SK-N-SH treated with all-trans-retinoic acid at 6 μM for 48 hours (cell line): ENCODE results near the gene CDC42BPG.

ENCODE experiments used
- ATAC-seq: fragments of 200-7000 bp; cut with Tn5 transposase; 3 replicates; pipeline ENCODE4 v1.9.1; 2020; ENCODE audit warnings: mild to moderate bottlenecking, moderate library complexity
- ARNTL ChIP-seq: fragments of 450-650 bp; formaldehyde crosslinking; IDR thresholded peaks from 2 replicates; pipeline ENCODE4 v1.5.0; 2020; ENCODE audit warnings: low read depth, mild to moderate bottlenecking, moderate library complexity, borderline replicate concordance
- BACH2 ChIP-seq: fragments of 250-450 bp; sonication (Bioruptor Pico); IDR thresholded peaks from 2 replicates; pipeline ENCODE4 v1.9.0; 2021; ENCODE audit warnings: mild to moderate bottlenecking, borderline replicate concordance
- CSDC2 ChIP-seq: fragments of 250-450 bp; sonication (Bioruptor Pico); IDR thresholded peaks from 2 replicates; pipeline ENCODE4 v1.5.0; 2020; ENCODE audit warnings: mild to moderate bottlenecking, moderate library complexity
- ESRRG ChIP-seq: fragments of 250-450 bp; sonication (Bioruptor Pico); IDR thresholded peaks from 2 replicates; pipeline ENCODE4 v1.6.1; 2021; ENCODE audit warnings: mild to moderate bottlenecking
- ISL1 ChIP-seq: fragments of 250-450 bp; sonication (Bioruptor Pico); IDR thresholded peaks from 2 replicates; pipeline ENCODE4 v2.1.2; 2022; ENCODE audit warnings: mild to moderate bottlenecking, moderate library complexity
- OSR1 ChIP-seq: fragments of 250-450 bp; sonication (Bioruptor Pico); IDR thresholded peaks from 2 replicates; pipeline ENCODE4 v1.8.0; 2022; ENCODE audit warnings: moderate library complexity, mild to moderate bottlenecking, inconsistent platforms
- PATZ1 ChIP-seq: fragments of 250-450 bp; sonication (Bioruptor Pico); IDR thresholded peaks from 2 replicates; pipeline ENCODE4 v1.8.0; 2020; ENCODE audit warnings: mild to moderate bottlenecking, moderate library complexity, borderline replicate concordance
- POU6F1 ChIP-seq: fragments of 250-450 bp; sonication (Bioruptor Pico); IDR thresholded peaks from 2 replicates; pipeline ENCODE4 v1.8.0; 2021; ENCODE audit warnings: low read depth, mild to moderate bottlenecking, moderate library complexity, borderline replicate concordance
- PPARA ChIP-seq: fragments of 250-450 bp; sonication (Bioruptor Pico); IDR thresholded peaks from 2 replicates; pipeline ENCODE4 v1.5.0; 2020; ENCODE audit warnings: mild to moderate bottlenecking, borderline replicate concordance
- SNAI2 ChIP-seq: fragments of 250-450 bp; sonication (Bioruptor Pico); IDR thresholded peaks from 2 replicates; pipeline ENCODE4 v1.5.0; 2020; ENCODE audit warnings: mild to moderate bottlenecking, moderate library complexity
- TCF4 ChIP-seq: fragments of 250-450 bp; sonication (Bioruptor Pico); IDR thresholded peaks from 2 replicates; pipeline ENCODE4 v1.8.0; 2021; ENCODE audit warnings: mild to moderate bottlenecking, moderate library complexity, borderline replicate concordance
- TOX ChIP-seq: fragments of 250-450 bp; sonication (Bioruptor Pico); IDR thresholded peaks from 2 replicates; pipeline ENCODE4 v1.8.0; 2021; ENCODE audit warnings: mild to moderate bottlenecking, moderate library complexity, borderline replicate concordance
- ZC3H10 ChIP-seq: fragments of 250-450 bp; sonication (Bioruptor Pico); IDR thresholded peaks from 2 replicates; pipeline ENCODE4 v1.5.1; 2021; ENCODE audit warnings: mild to moderate bottlenecking, moderate library complexity
- ZFP3 ChIP-seq: fragments of 250-450 bp; sonication (Bioruptor Pico); IDR thresholded peaks from 2 replicates; pipeline ENCODE4 v1.5.0; 2020; ENCODE audit warnings: mild to moderate bottlenecking, moderate library complexity
- ZFP30 ChIP-seq: fragments of 450-650 bp; formaldehyde crosslinking; IDR thresholded peaks from 2 replicates; pipeline ENCODE4 v1.5.0; 2022; ENCODE audit warnings: mild to moderate bottlenecking, moderate library complexity
- ZNF565 ChIP-seq: fragments of 450-650 bp; formaldehyde crosslinking; conservative IDR thresholded peaks from 2 replicates; pipeline ENCODE4 v1.5.0; 2020; ENCODE audit warnings: low read depth, mild to moderate bottlenecking, moderate library complexity
- ZNF70 ChIP-seq: fragments of 450-650 bp; formaldehyde crosslinking; IDR thresholded peaks from 2 replicates; pipeline ENCODE4 v1.5.0; 2020; ENCODE audit warnings: mild to moderate bottlenecking, moderate library complexity
- ZNF8 ChIP-seq: fragments of 450-650 bp; formaldehyde crosslinking; IDR thresholded peaks from 2 replicates; pipeline ENCODE4 v1.5.0; 2020; ENCODE audit warnings: mild to moderate bottlenecking, moderate library complexity
- TF ChIP-seq, protein P1 (sequence below): fragments of 250-450 bp; sonication (Bioruptor Pico); IDR thresholded peaks from 2 replicates; pipeline ENCODE4 v1.5.1; 2021; ENCODE audit warnings: mild to moderate bottlenecking, moderate library complexity
- TF ChIP-seq, protein P2 (sequence below): fragments of 250-450 bp; sonication (Bioruptor Pico); IDR thresholded peaks from 2 replicates; pipeline ENCODE4 v1.5.1; 2020; ENCODE audit warnings: low read depth, mild to moderate bottlenecking, moderate library complexity
- TF ChIP-seq, protein P3 (sequence below): fragments of 250-450 bp; sonication (Bioruptor Pico); IDR thresholded peaks from 2 replicates; pipeline ENCODE4 v1.5.0; 2020; ENCODE audit warnings: mild to moderate bottlenecking, moderate library complexity

The CDC42BPG gene

DNA sequence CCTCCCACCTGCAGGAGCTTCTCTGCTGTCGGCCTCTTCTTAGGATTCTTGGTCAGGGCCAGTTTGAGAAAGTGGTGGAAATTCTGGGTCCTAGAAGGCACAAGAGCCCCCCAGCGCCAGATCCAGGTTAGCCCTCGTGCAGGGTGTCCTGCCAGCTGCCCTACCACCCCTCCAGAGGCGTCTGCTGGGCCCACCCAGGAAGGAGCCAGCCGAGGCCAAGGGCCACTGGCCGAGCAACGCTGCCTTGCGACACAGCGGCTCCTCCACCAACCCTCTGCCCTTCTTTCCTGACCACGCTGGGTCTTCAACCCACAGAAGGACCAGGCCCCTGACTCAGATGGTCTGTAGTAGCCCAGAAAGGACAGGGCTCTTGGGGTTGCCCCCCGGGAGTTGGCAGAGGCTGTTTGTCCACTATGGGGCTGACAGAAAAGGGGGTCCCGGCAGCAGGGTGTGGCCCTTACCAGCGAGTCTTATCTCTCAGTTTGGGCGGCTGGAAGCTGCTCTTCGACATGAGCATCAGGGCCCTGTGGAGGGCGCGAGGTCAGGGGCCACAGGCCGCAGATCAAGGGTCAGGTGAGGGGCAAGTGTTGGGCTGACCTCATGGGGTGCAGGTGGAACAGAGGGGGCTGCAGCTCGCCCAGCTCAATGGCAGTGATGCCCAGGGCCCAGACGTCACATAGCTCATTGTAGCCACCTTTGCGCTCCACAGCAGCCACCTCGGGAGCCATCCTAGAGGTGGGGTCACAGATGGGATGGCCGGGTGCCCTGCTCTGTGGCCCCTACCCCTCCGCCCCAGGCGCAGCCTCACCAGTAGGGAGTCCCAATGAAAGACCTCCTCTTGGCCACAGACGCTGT lies 43.9 kb downstream of the CDC42BPG start:
- ATAC-seq, result no peak
- TF ChIP-seq PATZ1 (CRISPR knock-in tag) (no peak), PPARA (no peak), ZNF565 (CRISPR knock-in tag) (no peak), TOX (CRISPR knock-in tag) (no peak), OSR1 (no peak), POU6F1 (CRISPR knock-in tag) (no peak), ZFP30 (CRISPR knock-in tag) (no peak), ZC3H10 (CRISPR knock-in tag) (no peak), ZNF70 (CRISPR knock-in tag) (no peak), ZFP3 (CRISPR knock-in tag) (no peak), ZNF8 (CRISPR knock-in tag) (no peak), SNAI2 (CRISPR knock-in tag) (no peak), ARNTL (CRISPR knock-in tag) (no peak), CSDC2 (CRISPR knock-in tag) (no peak)
- TF ChIP-seq, protein P1, sequence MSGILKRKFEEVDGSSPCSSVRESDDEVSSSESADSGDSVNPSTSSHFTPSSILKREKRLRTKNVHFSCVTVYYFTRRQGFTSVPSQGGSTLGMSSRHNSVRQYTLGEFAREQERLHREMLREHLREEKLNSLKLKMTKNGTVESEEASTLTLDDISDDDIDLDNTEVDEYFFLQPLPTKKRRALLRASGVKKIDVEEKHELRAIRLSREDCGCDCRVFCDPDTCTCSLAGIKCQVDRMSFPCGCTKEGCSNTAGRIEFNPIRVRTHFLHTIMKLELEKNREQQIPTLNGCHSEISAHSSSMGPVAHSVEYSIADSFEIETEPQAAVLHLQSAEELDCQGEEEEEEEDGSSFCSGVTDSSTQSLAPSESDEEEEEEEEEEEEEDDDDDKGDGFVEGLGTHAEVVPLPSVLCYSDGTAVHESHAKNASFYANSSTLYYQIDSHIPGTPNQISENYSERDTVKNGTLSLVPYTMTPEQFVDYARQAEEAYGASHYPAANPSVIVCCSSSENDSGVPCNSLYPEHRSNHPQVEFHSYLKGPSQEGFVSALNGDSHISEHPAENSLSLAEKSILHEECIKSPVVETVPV (CRISPR knock-in tag), result no peak
- TF ChIP-seq, protein P2, sequence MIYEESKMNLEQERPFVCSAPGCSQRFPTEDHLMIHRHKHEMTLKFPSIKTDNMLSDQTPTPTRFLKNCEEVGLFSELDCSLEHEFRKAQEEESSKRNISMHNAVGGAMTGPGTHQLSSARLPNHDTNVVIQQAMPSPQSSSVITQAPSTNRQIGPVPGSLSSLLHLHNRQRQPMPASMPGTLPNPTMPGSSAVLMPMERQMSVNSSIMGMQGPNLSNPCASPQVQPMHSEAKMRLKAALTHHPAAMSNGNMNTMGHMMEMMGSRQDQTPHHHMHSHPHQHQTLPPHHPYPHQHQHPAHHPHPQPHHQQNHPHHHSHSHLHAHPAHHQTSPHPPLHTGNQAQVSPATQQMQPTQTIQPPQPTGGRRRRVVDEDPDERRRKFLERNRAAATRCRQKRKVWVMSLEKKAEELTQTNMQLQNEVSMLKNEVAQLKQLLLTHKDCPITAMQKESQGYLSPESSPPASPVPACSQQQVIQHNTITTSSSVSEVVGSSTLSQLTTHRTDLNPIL (CRISPR knock-in tag), result no peak
- TF ChIP-seq, protein P3, sequence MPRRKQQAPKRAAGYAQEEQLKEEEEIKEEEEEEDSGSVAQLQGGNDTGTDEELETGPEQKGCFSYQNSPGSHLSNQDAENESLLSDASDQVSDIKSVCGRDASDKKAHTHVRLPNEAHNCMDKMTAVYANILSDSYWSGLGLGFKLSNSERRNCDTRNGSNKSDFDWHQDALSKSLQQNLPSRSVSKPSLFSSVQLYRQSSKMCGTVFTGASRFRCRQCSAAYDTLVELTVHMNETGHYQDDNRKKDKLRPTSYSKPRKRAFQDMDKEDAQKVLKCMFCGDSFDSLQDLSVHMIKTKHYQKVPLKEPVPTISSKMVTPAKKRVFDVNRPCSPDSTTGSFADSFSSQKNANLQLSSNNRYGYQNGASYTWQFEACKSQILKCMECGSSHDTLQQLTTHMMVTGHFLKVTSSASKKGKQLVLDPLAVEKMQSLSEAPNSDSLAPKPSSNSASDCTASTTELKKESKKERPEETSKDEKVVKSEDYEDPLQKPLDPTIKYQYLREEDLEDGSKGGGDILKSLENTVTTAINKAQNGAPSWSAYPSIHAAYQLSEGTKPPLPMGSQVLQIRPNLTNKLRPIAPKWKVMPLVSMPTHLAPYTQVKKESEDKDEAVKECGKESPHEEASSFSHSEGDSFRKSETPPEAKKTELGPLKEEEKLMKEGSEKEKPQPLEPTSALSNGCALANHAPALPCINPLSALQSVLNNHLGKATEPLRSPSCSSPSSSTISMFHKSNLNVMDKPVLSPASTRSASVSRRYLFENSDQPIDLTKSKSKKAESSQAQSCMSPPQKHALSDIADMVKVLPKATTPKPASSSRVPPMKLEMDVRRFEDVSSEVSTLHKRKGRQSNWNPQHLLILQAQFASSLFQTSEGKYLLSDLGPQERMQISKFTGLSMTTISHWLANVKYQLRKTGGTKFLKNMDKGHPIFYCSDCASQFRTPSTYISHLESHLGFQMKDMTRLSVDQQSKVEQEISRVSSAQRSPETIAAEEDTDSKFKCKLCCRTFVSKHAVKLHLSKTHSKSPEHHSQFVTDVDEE (CRISPR knock-in tag), result no peak
- TF ChIP-seq, all 23 proteins: peak for 0

DNA sequence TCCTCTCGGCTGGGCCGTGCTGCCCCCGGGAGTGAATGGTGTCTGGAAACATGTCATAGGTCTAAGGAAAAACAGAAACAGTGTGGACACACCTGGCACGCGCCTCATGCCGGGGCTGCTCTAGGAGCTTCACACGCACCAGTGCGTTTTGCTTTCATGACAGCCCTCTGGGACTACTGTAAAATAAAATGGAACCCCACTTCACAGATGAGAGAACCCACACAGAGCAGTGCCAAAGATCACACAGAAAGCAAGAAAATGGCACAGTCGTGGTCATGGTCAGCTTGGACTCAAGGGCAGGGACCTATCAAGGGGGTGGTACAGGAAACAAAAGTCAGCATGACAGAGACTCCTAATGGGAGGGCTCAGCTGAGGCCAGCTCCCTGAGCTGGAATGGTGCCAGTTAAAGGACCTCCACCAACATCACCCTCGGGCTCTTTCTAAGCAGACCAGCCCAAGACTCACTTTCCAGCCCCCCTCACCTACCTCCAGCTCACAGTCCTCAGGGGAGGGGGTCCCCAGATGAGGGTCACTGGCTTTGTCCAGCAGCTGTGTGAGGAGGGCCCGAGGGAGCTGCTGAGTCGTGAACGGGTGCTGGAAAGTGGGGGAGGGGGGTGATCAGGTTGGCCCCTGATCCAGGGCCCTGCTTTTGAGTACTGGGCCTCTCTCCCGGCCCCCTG lies 44.7 kb downstream of the CDC42BPG start:
- TF ChIP-seq BACH2 (CRISPR knock-in tag) (no peak), TCF4 (CRISPR knock-in tag) (no peak), ISL1 (CRISPR knock-in tag) (no peak), ESRRG (no peak), OSR1 (no peak), PATZ1 (CRISPR knock-in tag) (no peak), ZFP3 (CRISPR knock-in tag) (no peak)
- TF ChIP-seq, protein P1 (CRISPR knock-in tag), result no peak
- TF ChIP-seq, protein P2 (CRISPR knock-in tag), result no peak

More for the DNA sequence above, 44.7 kb downstream of the CDC42BPG start:
- ATAC-seq, result no peak
